ENCODE measurements around the gene HSPB2. TPM values are rescaled to one million over a fixed set of nuclear protein-coding genes. Genes with fewer than 3 reads are reported as not detected.

Gene HSPB2
- total RNA-seq, 1 experiment from 2014 or later: 0.28 TPM

GRCh38 chr11:111870886-111871692 is 41.4 kb upstream of the HSPB2 start, which contains the start of gene ALG9:
Gene ALG9 (minus strand): TSS chr11:111871581. CDS start chr11:111871482, 99 bp downstream.
- peaks cover 9% of the 10 kb centered on the region for H3F3A ChIP-seq (ENCODE audit: insufficient read depth, low read depth)
- no peaks in the 10 kb centered on the region for H3K27me3 ChIP-seq (ENCODE audit: insufficient read depth, low read depth)
- CTCF ChIA-PET: interaction anchor here (0.6 to 1.6 kb wide), 6 partner anchors 9 to 111 kb away, joined by 3 to 13 read pairs (median 5); no protein-coding TSS in a partner anchor
- H3K79me2 ChIP-seq (ENCODE audit: low read depth): 0 out of 2 replicates have a peak, but pooled peaks cover 8% of the 10 kb centered on the region
- peak within 1 kb of the TSS; percentile 99 for H3K4me3 ChIP-seq
- POLR2A ChIA-PET (ENCODE audit: unreplicated experiment): interaction anchor here (0.6 to 1.1 kb wide), 4 partner anchors 24 to 88 kb away, joined by 3 to 10 read pairs (median 5); no protein-coding TSS in a partner anchor
- peaks cover 7% of the 10 kb centered on the region; the same call in 1 of the 2 replicates for H3K36me3 ChIP-seq (ENCODE audit: low read depth)
- peak within 1 kb of the TSS; percentile 92 for H3K4me2 ChIP-seq
- no peaks in the 10 kb centered on the region for H3K9me3 ChIP-seq (ENCODE audit: insufficient read depth, low read depth)
- intact Hi-C loops (cut with micrococcal nuclease; ENCODE audit: unreplicated experiment): loop anchor here (10.0 kb wide), 1 partner anchor 294 kb away; the partner anchor contains the start of genes IL18 and TEX12
- DNase-seq: peak; percentile 56 to 80
- no peak for TF ChIP-seq EZH2 (IDR thresholded peaks at IDR 0.05; ENCODE audit: low read depth)
- peak; percentile 68 for TF ChIP-seq CTCF (conservative IDR thresholded peaks at IDR 0.05)
- H4K20me1 ChIP-seq (ENCODE audit: insufficient read depth): no peaks in the 10 kb centered on the region
- no peaks in the 10 kb centered on the region for H3K9me2 ChIP-seq (ENCODE audit: insufficient read depth)
- no TSS peak for BruUV-seq (replicated peaks)
- H3K27ac ChIP-seq: peak within 1 kb of the TSS; percentile 17; the same call in 1 of the 2 replicates
- H3K4me1 ChIP-seq (replicated peaks; ENCODE audit: insufficient read depth): peaks cover 13% of the 10 kb centered on the region
- H2AFZ ChIP-seq: peak within 1 kb of the TSS; percentile 92

DNA sequence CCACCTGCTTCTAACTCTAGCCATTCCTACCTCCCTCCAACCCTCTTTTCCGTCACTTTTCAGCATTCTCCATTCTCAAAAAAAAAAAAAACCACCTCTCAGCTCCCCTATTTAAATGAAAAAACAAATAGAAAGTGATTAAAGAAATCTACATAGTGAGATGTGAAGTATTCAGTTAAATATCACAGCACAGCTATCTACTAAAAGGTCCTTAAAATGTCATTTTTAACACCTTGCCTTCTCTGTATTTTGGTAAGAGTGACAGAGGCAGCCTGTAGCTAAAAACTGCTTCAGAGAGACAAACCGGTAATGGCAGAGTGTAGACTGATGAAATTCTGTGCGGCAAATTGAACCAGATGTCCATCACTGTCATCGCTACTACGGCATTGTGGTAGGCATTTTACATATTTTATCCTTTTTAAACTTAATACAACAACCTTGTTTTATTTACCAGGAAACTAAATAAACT is 40.8 kb upstream of the HSPB2 start:
- Histone ChIP-seq H3K9me3 (ENCODE audit: insufficient read depth, low read depth) (no peaks in the 10 kb centered on the region), H3F3A (ENCODE audit: insufficient read depth, low read depth) (peaks cover 10% of the 10 kb centered on the region), H3K4me2 (peak overlapping the region; percentile 92), H4K20me1 (ENCODE audit: insufficient read depth) (no peaks in the 10 kb centered on the region), H3K9me2 (ENCODE audit: insufficient read depth) (no peaks in the 10 kb centered on the region), H3K27me3 (ENCODE audit: insufficient read depth, low read depth) (no peaks in the 10 kb centered on the region), H3K36me3 (ENCODE audit: low read depth) (peaks cover 7% of the 10 kb centered on the region; the same call in 1 of the 2 replicates), H3K27ac (peak overlapping the region; percentile 17; the same call in 1 of the 2 replicates), H3K4me1 (replicated peaks; ENCODE audit: insufficient read depth) (peaks cover 13% of the 10 kb centered on the region), H2AFZ (peak overlapping the region; percentile 92), H3K4me3 (peak overlapping the region; percentile 99), H3K79me2 (ENCODE audit: low read depth) (0 out of 2 replicates have a peak, but pooled peaks cover 8% of the 10 kb centered on the region)
- no TSS peak for BruUV-seq (replicated peaks)
- no peak for DNase-seq
- POLR2A ChIA-PET (ENCODE audit: unreplicated experiment): interaction anchor here (0.6 to 0.7 kb wide), 4 partner anchors 55 to 417 kb away, joined by 3 to 6 read pairs (median 4); no protein-coding TSS in a partner anchor
- TF ChIP-seq CTCF (conservative IDR thresholded peaks at IDR 0.05): no peak
- TF ChIP-seq EZH2 (IDR thresholded peaks at IDR 0.05; ENCODE audit: low read depth): no peak
- intact Hi-C loops (cut with micrococcal nuclease; ENCODE audit: unreplicated experiment): loop anchor here (10.0 kb wide), 1 partner anchor 293 kb away; the partner anchor contains the start of genes IL18 and TEX12
- CTCF ChIA-PET: interaction anchor here (0.7 to 1.6 kb wide), 4 partner anchors 8 to 110 kb away, joined by 4 to 13 read pairs (median 6); no protein-coding TSS in a partner anchor

DNA sequence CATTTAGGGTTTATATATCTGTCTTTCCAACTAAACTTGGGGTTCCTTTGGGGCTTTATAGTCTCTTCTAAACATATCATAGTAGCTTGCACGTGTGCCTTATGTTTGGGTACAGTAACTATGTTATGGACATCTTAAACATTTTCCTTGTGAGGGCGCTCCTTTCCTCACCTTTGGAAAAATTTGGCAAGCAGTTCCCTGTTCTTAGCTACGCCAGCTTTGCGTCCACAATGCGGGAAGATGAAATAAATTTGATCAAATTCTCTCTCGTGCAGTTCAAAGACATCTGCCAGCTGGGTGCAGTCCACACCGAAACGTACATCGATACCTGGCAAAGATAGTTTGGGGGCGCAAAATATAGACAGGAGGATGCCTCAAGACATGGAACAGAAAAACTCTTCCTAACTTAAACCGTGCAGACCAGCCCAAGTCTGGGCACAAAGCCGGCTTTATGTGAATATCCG is 34.1 kb upstream of the HSPB2 start:
- Histone ChIP-seq H4K20me1 (ENCODE audit: insufficient read depth) (no peaks in the 10 kb centered on the region), H3K36me3 (ENCODE audit: low read depth) (no peaks in the 10 kb centered on the region), H2AFZ (peak overlapping the region; percentile 91), H3K27ac (peak overlapping the region; percentile 88), H3K4me3 (peak overlapping the region; percentile 65), H3K79me2 (ENCODE audit: low read depth) (peaks cover 15% of the 10 kb centered on the region), H3K4me1 (replicated peaks; ENCODE audit: insufficient read depth) (peaks cover 10% of the 10 kb centered on the region), H3K4me2 (peak overlapping the region; percentile 80), H3K9me3 (ENCODE audit: insufficient read depth, low read depth) (no peaks in the 10 kb centered on the region), H3K9me2 (ENCODE audit: insufficient read depth) (no peaks in the 10 kb centered on the region), H3K27me3 (ENCODE audit: insufficient read depth, low read depth) (no peaks in the 10 kb centered on the region), H3F3A (ENCODE audit: insufficient read depth, low read depth) (peaks cover 19% of the 10 kb centered on the region)
- DNase-seq: no peak
- TSS peak; percentile 69 for BruUV-seq (replicated peaks)
- TF ChIP-seq EZH2 (IDR thresholded peaks at IDR 0.05; ENCODE audit: low read depth) (no peak), CTCF (conservative IDR thresholded peaks at IDR 0.05) (no peak)
- POLR2A ChIA-PET (ENCODE audit: unreplicated experiment): interaction anchor here (0.5 to 0.6 kb wide), 2 partner anchors 32 to 189 kb away, joined by 3 read pairs; no protein-coding TSS in a partner anchor
- intact Hi-C loops (cut with micrococcal nuclease; ENCODE audit: unreplicated experiment): loop anchor here (2.0 to 10.0 kb wide), 5 partner anchors 32 to 286 kb away; partner anchors contain the start of genes C11orf52, IL18, SDHD and TEX12
- CTCF ChIA-PET: interaction anchor here (0.6 kb wide), 1 partner anchor 109 kb away, joined by 3 read pairs; no protein-coding TSS in a partner anchor

All from PC-9 (cell line).